Activated T-cell treated with anti-CD3 and anti-CD28 coated beads, Interleukin-2, amount 50 U/mL, for 48 hours (primary cell): ENCODE data around the gene LLGL2.
"Not testable (repeated sequence)": the region's sequence is repeated elsewhere in the genome, so short reads cannot be mapped to it uniquely, and the experiment has no call there.

Experiments used
- DNase-seq, 2 experiments: peaks; one replicate each; pipeline ENCODE4 v3.0.0-alpha.2; 2020

LLGL2 gene

DNA sequence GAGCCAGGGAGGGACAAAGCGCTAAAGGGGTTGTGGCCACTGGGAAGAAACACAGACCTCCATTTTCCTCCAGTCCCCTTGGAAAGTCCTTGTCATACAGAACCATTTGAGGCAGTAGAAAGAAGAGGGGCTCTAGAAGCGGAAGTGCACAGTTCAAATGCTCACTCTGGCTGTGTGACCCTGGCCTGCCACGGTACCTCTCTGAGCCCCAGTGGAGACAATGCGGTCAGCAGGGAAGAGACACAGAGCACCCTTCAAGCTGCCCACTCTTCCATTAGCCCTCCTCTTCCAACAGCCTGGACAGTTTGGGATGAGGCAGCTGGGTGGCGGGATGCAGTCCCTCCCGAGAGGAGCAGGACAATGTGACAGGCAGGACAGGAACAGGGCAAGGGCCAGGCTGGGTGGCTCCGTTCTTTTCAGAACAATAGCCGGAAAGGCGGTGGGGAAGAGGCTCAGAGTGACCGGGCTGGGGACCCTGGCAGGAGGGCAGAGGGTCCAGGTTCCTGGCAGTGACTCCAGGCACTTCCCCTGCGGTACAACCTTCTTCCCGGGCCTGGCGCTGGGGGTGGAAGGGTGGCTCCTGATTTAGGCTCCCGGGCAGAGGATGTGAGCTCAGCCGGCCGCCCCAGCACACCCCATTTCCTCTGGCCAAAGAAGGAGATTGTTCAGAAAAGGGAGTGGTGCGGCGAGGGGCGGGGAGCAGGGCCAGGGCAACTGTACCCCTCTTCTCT is 15.8 kb upstream of the LLGL2 start:
- DNase-seq = no peak

DNA sequence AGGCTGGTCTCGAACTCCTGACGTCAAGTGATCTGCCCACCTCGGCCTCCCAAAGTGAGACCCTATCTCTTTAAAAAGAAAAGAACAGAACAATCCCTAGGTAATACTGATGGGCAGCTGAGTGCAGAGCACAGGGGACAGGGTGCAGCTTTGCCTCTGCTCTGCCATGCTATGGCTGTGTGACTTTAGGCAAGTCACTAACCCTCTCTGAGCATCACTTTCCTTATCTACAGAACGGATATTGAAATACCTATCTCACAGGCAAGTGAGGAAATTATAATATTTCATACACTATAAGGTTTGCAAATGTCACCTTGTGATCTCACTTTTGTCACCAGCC is 14.3 kb upstream of the LLGL2 start:
- DNase-seq = no peak

DNA sequence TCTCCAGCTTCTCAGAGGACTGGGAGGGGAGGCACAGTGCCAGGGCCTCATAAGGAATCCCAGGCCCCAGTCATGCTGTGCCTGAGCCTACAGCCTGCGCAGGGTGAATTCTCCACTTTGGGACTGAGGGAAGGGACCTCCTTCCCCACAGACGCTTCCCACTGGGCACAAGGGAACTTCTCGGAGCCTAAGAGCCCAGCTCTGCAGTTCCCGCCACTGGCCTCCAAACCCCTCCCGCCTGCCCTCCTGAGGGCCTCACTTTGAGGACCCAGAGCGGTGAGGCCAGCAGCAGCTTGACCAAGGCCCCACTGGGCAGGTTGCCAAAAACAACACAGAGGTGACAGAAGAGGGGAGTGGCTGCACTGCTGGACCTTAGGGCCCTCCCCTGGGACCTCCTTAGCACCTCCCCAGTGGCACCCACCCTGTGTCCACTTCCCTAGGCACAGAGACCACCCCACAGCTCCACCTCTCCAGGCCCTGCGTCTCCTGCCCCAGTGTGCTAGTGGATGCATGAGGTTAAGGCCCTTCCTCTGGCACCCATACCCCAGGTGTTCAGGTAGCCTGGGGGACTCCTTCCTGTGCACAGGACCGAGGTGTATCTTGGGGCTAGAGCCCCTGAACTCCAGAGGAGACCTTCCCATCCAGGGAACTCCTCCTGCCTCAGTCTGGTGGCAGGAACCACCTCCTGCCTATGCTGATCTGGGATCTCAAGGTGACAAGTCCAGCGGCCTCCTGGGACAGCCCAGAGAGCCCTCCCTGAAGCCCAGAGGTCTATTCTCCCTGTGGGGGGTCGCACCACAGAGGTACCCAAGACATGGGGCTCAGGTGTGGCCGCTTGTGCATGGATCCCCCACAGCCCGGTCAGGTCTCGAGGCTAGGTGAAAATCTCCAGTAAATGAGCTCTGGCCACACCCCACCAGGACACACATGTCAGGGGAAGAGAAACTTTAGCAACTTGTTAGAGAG is 13.6 kb upstream of the LLGL2 start:
- DNase-seq = no peak

DNA sequence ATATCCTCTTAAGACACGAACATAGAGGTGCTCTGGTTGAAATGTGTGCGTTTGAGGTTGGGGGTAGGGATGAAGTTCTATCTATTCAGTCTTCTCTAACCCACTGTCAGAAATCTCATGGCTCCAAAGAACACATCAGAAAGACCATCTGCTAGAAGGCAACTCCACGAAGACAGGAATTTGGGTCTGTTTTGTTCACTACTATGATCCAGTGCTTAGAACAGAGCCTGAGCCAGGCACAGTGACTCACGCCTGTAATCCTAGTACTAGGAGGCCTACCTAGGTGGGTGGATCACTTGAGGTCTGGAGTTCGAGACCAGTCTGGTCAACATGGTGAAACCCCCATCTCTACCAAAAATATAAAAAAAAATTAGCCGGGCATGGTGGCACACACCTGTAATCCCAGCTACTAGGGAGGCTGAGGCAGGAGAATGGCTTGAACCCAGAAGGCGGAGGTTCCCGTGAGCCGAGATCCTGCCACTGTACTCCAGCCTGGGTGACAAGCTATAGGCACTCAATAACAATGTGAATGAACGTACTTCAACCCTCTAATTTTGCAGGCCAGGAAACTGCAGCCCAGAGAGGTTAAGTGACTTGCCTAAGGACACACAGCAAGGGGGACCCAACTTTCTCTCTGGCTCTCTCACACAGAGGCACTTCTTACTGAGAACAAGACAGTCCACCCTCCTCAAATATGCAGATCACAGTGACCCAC is 12.4 kb upstream of the LLGL2 start:
- DNase-seq = no peak

DNA sequence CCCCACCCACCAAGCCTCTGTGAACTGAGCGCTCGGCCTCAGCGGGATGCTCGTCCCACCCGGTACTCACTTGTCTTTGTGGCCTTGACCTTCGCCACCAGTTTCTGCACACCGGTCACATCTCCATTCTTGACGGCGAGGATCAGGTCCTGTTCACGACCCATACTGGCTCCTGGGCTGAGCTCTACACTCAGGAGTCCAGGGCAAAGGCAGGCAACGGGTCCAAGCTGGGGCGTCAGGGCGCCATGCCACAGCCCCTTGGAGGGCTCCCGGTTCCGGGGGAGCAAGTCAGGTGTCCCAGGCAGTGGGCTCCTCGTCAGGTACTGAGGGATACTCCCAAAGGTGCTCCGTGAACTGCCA is 11.9 kb upstream of the LLGL2 start:
- DNase-seq = no peak

DNA sequence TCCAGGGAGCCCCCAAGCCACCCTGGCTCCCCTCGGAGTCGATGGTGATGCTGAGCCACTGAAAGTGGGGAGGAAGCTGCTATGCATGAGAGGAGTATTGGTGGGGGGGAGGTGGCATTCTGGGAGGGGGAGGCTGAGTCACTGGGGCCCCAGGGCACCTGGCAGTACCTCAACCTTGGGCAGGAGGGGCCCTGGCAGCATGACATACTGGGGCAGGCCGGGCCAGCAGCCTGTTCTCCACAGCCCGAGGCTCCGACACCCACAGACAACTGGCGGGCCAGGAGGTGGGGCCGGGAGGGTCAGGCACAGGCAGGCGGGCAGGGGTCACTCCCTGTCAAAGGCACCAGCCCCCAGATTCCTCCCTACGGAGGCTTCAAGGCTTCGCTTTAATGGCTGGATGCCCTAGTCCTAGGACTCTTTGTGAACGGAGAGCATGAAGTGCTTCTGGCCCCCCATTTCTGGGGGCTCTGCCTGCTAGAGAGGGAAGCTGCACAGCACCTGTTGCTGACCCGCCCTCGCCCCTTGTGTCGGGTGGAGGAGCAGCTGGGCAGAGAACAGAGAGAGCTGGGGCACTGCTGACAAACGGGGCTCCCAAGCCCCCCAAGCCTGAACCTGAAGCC is 11.1 kb upstream of the LLGL2 start:
- peak; percentile 29 to 40 for DNase-seq

DNA sequence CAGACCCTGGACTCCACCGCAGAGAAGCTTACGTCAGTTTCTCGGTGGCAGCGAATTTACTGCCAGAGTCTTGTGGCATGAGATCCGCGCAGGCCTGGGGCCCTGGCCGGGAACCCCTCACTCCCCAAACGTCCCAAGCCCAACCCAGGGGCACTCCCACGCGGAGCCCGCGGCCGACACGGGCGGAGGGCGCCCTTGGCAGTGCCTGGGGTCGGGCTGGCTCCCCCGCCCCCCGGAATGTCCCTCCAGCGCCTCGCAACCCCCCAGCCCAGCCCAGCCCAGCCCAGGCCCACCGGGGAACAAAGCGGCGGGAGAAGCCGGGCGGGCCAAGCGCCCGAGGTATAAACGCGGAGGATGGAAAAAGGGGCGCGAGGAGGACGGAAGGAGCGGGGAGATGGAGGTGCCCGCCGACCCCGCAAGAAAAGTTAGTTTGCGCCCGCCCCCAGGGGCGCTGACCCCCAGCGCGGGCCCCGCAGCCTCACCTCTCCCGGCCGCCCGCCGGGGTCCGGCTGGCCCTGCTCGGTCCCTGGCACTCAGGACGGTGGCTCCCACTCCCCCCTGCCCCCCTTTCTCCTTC is 10.5 kb upstream of the LLGL2 start:
- peak; percentile 33 to 39 for DNase-seq

DNA sequence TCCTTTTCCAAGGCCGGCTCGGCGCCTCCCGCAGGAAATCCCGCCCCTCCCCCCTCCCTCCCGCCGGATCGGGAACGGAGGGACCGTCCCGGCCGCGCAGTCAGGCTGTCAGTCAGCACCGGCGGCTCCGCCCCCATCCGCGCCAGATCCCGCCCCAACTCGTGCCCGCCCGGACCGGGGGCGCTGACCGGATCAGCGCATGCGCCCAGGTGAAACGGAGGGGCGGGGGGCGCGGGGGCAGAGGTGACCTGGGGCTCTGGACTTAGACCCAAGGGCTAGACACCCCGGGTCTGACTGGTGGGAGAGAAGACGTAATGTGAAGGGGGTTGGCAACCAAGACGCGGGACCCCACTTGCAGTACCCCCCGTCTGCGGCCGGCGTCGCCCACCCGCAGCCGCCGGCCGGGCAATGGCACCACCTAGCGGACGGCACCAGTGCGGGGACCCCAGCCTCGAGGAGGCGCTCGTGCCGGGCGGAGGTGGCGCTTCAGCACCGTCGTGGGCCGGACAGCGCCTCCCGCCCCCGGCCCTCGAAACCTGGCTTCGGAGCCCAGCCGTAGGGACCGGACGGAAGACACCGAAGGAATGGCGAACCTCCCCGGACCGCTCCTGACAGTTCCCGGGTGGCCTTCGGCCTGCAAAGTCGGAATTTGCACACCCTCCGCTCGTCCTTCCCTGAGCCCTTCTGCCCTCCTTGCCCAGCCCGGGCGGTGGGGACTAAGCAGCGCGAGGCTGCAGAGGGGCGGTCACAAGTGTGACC is 9.8 kb upstream of the LLGL2 start, which contains the start of gene CASKIN2:
CASKIN2 (minus strand) TSS at position 42 of the 759 bp plus-strand sequence. CDS start 1,733 bp downstream, outside the sequence.
- peak; percentile 93 to 95 for DNase-seq

DNA sequence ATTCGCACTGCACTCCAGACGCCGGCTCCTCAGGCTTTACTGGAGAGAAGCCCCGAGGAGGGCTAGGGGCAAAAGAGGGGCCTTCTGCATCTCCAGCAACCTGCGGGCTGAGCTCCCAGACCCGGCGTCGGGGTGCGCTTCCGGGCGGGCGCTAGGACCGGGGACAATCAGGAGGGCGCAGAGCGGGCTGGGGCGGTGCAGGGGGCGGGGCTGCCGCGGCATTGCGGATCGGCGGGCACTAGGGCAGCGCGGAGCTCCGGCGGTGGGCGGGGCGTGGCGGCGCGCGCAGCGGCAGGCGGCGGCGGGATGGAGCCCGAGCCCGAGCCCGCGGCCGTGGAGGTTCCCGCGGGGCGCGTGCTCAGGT is 9.3 kb upstream of the LLGL2 start, which contains the start of gene TSEN54:
TSEN54 (plus strand) TSS at position 274 of the 364 bp plus-strand sequence; CDS start at position 307, 33 bp downstream.
- peak; percentile 97 for DNase-seq

DNA sequence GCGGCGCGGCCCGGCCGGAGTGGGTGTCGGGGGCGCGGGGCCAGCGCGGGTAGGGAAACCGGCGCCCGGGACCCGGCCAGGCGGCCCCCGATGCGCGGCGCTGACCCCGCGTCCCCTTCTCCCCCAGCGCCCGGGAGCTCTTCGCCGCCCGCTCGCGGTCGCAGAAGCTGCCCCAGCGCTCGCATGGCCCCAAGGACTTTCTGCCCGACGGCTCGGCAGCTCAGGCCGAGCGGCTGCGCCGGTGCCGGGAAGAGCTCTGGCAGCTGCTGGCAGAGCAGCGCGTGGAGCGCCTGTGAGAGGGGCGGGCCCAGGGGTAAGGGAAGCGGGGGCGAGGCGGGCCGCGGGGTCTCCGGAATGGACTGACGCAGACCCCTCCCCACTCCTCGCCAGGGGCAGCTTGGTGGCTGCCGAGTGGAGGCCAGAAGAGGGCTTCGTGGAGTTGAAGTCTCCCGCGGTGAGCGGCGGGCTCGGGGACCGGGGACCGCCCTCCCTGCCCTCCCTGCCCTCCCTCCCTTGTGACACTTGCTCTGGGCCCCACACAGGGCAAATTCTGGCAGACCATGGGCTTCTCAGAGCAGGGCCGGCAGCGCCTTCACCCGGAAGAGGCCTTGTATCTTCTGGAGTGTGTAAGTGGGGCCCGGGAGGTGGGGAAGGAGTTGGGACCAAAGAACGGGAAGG is 8.7 kb upstream of the LLGL2 start:
- DNase-seq = peak; percentile 59 to 68

DNA sequence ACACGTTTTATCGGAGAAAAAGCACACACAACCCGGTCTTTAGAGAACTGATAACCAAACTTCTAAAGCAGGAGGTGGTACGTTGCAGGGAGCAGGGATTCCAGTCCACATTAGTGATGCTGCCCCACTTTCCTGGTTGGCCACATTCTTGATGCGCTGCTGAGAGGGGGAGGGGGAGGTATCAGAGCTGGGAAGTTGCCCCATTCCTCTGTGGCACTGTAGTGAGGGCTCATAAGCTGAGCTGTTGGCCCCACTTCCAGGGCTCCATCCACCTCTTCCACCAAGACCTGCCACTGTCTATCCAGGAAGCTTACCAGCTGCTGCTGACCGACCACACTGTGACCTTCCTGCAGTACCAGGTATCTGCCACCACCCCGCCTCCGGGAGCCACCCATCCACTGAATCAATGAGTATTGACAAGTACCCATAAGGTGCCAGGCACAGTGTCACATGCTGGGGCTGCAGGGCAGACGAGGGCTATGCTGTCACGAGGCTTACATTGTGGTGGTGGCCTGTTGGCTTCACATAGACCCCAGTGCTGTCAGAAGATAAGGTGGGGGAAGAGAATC is 8.1 kb upstream of the LLGL2 start:
- peak; percentile 58 to 60 for DNase-seq

DNA sequence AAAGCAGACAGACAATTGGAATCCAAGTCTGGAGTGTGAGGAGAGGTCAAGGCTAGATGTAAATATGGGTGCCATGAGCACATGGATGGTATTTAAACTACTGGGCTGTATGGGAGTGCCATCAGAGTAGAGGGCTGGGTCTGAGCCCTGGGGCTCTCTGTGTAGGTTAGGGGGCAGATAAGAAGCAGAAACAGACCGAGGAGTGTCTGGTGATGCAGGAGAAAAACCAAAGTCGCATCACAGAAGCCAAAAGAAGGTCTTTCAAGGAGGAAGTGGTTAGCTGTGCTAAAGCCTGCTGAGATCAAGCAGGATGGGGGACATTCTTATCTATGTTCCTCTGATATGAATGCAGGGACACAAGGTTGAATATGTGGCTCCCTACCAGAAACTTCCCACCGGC is 7.3 kb upstream of the LLGL2 start:
- no peak for DNase-seq

DNA sequence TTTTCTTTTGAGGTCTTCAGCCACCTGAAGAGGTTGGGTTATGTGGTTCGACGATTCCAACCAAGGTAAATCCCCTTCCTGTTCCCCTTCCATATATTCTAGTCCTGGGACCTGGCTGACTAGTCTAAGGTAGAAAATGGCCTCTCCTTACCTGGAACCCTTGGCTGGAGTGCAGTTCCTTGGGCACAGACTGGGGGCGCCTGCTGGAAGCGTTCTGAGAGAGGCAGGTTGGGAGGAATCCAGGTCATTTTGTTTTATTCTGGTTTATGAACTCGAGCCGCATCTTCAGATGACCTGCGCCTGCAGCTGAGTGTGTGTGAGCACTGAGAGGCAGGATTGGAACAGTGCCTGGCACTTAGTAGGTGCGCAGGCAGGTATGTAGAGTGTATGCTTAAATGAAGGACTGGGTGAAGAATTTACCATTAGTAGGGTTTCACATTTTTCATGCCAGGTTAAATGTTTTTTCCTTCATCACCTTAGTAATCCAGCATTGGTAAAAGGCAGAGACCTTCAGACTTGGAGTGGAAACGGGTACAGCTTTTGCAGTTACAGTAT is 6.4 kb upstream of the LLGL2 start:
- DNase-seq = no peak

DNA sequence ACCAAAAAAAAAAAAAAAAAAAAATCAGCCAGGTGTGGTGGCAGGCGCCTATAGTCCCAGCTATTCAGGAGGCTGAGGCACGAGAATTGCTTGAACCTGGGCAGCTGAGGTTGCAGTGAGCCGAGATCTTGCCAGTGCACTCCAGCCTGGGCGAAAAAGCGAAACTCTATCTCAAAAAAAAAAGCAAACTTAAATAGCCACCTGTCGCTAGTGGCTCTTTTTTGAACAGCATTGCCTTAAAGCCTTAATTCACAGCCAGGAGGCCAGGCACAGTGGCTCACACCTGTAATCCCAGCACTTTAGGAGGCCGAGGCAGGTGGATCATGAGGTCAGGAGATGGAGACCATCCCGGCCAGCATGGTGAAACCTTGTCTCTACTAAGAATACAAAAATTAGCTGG is 5.1 kb upstream of the LLGL2 start:
- DNase-seq = not testable (repeated sequence)

DNA sequence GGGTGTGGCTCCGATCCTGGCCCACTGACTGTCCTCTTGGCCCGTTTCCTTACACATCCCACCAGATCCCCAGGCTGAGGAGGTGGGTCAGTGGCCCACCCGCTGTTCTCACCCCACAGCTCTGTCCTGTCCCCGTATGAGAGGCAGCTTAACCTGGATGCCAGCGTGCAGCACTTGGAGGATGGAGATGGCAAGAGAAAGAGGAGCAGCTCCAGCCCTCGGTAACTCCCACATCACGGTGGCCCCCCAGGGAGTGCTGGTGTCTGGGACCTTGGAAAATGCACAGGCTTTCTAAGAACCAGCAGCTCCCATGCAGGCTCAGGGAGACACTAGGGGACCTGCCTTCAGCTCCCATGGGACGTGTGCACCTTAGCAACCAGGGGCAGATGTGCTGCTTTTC is 4.2 kb upstream of the LLGL2 start:
- no peak for DNase-seq

DNA sequence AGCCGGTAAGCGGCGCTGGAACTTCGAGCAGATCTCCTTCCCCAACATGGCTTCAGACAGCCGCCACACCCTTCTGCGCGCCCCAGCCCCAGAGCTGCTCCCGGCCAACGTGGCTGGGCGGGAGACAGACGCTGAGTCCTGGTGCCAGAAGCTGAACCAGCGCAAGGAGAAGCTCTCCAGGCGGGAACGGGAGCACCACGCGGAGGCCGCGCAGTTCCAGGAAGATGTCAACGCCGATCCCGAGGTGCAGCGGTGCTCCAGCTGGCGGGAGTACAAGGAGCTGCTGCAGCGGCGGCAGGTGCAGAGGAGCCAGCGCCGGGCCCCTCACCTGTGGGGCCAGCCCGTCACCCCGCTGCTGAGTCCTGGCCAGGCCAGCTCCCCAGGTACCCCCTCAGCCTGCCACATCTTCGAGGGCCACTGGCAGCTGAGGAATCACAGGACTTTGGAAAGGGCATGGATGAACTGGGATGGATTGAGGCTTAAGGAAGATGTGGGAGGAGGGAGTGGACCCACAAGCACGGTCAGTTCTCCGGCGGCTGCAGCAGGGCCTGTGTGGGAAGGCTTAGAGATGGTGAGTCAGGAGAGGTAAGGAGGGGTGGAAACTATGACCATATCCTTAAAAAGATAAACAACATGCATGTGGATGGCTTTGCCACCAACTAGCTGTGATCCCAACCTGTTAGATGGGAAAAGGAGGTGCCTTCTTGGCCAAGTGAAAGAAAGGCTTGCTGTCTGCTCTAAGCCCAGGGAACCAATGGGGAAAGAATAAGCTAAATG is 3.4 kb upstream of the LLGL2 start:
- no peak for DNase-seq

DNA sequence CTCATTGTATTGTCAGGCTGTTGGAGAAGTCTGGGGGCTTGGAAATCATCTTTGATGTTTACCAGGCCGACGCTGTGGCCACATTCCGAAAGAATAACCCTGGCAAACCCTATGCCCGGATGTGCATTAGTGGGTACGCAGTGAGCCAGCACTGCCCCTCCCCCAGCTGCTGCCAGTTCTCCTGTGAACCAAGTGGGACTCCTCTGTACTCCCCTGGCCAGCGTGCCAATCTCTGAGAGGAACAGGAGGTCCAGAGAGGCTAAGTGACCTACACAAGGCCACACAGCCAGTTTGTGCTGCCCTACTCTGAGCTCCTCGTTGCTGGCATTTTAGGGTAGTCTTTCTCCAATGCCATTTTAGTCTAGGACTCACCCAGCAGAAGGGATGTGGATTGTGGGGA is 1.9 kb upstream of the LLGL2 start:
- no peak for DNase-seq

DNA sequence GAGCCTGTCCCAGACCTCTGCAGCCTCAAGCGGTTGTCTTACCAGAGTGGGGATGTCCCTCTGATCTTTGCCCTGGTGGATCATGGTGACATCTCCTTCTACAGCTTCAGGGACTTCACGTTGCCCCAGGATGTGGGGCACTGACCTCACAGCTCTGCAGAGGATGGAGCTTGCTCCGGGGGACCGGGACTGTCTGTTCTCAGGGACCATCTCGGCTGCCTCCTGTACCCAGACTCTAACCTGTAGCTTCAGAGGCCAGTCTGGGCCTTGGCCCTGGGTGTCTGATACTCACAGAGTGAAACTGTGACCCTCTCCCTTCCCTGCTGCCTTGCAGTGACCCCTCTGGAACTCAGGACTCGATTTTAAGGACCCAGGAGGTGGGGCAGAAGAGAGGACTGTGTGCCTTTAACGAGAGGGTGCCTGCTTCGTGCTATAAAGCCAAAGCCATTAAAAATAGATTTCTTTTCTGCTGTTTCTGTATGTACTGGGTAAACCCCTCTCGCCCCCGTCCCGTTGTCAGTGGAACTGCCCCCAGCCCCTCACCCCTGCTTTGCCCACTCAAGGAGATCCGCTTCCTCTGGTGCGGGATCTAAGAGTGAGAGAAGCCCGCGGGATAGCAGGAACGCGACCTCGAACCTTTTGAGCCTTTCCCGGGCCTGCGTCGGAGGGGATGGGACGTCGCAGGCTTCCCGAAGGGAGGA is 1.1 kb upstream of the LLGL2 start:
- DNase-seq = no peak
